Mucosa of descending colon (tissue), 3 donors: ENCODE data around the gene ATP2A1. TPM values are rescaled to one million over a fixed set of nuclear protein-coding genes. Genes with fewer than 3 reads are reported as not detected.

Experiments used
- ATAC-seq: fragments of 200-7000 bp; cut with Tn5 transposase; one replicate; pipeline ENCODE4 v1.9.1; 2020; ENCODE audit warnings: mild to moderate bottlenecking, moderate library complexity
- DNase-seq, 3 donors: peaks; one replicate each; pipeline ENCODE4 v3.0.0-alpha.2; 2020
- H3K36me3 ChIP-seq: fragments of 200-600 bp; one replicate; pipeline ENCODE4 v1.8.0; 2021; ENCODE audit warnings: low read depth, mild to moderate bottlenecking
- H3K4me1 ChIP-seq: fragments of 200-600 bp; one replicate; pipeline ENCODE4 v1.8.0; 2021; ENCODE audit warnings: low read depth, mild to moderate bottlenecking
- H3K4me3 ChIP-seq: fragments of 200-600 bp; one replicate; pipeline ENCODE4 v1.8.0; 2021; ENCODE audit warnings: mild to moderate bottlenecking
- H3K9me3 ChIP-seq: fragments of 200-600 bp; one replicate; pipeline ENCODE4 v1.8.0; 2021; ENCODE audit warnings: mild to moderate bottlenecking
- intact Hi-C, 2 donors: fragments of 100-400 bp; cut with DNase I in 1 of 2; cut with micrococcal nuclease in 1 of 2; formaldehyde crosslinking; loops; one replicate each; pipeline versions ENCODE4 v1.11.0 to v1.11.1; 2022; cut with DNase I, micrococcal nuclease
- total RNA-seq, 3 donors: library from RNA; stranded (reverse); fragmentation: NEBNext Ultra II Directional in 2 of 3; extraction: Animal tissue kit (Norgen Biotek cat#: 25700) in 2 of 3; gene quantifications; one replicate each; pipeline versions ENCODE4 v1.2.1 to v1.2.4, GENCODE V29; 2021 to 2023
- TF ChIP-seq, protein P1 (sequence below): fragments of 200-600 bp; IDR thresholded peaks from one replicate; pipeline ENCODE4 v1.8.0; 2022; ENCODE audit warnings: antibody characterized with exemption, mild to moderate bottlenecking
- donor health status: DM: no; HTN: no; CAD: no; lungs with moderate emphysema.
- donor health status: DM: no; HTN: no; CAD: no.
- donor health status: DM: no; HTN: yes; CAD: no.

The ATP2A1 gene
- total RNA-seq, 3 donors from 2014 or later, result 0.96 to 1.7 (median 1.6) TPM

DNA sequence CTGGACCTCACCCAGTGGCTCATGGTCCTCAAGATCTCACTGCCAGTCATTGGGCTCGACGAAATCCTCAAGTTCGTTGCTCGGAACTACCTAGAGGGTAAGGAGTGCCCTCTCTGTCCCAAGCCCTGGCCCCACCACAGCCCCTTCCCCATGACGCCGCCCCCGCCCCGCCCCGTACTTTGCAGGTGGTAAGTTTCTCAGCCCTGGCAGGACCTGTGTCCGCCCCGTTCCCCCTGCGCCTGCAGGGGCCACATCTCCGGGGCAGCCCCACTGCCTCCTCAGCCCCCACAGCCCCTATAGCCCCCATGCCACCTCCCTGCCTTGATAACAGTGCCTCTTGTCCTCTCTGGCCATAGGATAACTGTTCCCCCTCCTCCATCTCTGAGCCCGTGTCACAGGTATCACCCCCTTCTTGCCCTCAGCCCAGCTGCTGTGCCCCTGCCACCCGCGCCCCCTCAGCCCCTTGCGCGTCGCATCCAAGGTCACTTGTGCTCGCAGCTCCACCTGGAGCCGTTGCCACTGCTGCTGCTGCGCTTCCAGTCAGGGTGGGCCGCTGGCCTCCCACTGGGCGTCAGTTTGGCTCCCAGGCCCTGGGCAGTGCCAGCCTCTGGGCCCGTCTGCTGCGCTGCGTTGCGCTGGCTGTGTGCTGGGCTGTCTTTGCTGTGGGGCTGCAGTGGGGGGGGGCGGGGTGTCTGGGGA is 25.2 kb downstream of the ATP2A1 start:
- Histone ChIP-seq H3K36me3 (no peaks in the 10 kb centered on the region), H3K4me1 (no peaks in the 10 kb centered on the region), H3K4me3 (no peak overlapping the region), H3K9me3 (no peaks in the 10 kb centered on the region)
- no peak for DNase-seq
- TF ChIP-seq, protein P1, sequence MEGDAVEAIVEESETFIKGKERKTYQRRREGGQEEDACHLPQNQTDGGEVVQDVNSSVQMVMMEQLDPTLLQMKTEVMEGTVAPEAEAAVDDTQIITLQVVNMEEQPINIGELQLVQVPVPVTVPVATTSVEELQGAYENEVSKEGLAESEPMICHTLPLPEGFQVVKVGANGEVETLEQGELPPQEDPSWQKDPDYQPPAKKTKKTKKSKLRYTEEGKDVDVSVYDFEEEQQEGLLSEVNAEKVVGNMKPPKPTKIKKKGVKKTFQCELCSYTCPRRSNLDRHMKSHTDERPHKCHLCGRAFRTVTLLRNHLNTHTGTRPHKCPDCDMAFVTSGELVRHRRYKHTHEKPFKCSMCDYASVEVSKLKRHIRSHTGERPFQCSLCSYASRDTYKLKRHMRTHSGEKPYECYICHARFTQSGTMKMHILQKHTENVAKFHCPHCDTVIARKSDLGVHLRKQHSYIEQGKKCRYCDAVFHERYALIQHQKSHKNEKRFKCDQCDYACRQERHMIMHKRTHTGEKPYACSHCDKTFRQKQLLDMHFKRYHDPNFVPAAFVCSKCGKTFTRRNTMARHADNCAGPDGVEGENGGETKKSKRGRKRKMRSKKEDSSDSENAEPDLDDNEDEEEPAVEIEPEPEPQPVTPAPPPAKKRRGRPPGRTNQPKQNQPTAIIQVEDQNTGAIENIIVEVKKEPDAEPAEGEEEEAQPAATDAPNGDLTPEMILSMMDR, result no peak
- peak; percentile 8 for ATAC-seq
- intact Hi-C loops, result no loop called here

- ATAC-seq (no peak), DNase-seq (no peak)
- H3K4me1 ChIP-seq, result no peaks in the 10 kb centered on the region
- no peaks in the 10 kb centered on the region for H3K36me3 ChIP-seq
- intact Hi-C loops, result no loop called here
- no peak overlapping the region for H3K4me3 ChIP-seq
- no peaks in the 10 kb centered on the region for H3K9me3 ChIP-seq
- TF ChIP-seq, protein P1, result no peak
These were observed 26.1 kb downstream of the ATP2A1 start for GRCh38 chr16:28904363-28904762.

- ATAC-seq, result no peak
- Histone ChIP-seq H3K36me3 (no peaks in the 10 kb centered on the region), H3K4me3 (no peak overlapping the region), H3K9me3 (no peaks in the 10 kb centered on the region), H3K4me1 (no peaks in the 10 kb centered on the region)
- TF ChIP-seq, protein P1, result no peak
- intact Hi-C loops, result no loop called here
- DNase-seq, result no peak
These were observed 26.5 kb downstream of the ATP2A1 start for GRCh38 chr16:28904828-28905227.

DNA sequence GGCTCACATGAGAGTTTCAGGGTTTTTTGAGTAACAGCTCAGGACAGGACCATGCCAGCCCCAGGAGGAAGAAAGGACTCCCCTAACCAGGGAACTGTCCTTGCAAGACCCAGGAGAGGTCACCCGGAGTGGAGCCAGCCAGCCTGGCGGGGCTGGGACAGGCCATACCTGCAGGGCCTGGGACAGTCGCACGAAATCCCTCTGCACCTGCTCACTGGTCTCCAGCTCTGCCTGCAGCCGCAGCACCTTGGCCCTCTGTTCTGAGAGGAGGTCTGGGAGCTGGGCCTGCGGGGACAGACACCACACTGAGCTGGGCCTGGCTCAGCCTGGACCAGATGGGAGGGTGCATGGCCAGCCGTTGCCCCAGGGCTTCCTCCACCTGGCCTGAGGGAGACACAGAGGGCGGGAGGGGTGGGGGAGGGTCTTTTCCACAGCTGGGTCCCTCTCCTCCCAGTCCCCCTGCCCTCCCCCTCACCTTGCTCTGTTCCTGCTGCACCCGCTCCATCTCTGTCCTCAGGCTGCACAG is 27.0 kb downstream of the ATP2A1 start:
- Histone ChIP-seq H3K36me3 (no peaks in the 10 kb centered on the region), H3K9me3 (no peaks in the 10 kb centered on the region), H3K4me3 (no peak overlapping the region), H3K4me1 (no peaks in the 10 kb centered on the region)
- intact Hi-C loops, result no loop called here
- TF ChIP-seq, protein P1, result no peak
- ATAC-seq (no peak), DNase-seq (no peak)

DNA sequence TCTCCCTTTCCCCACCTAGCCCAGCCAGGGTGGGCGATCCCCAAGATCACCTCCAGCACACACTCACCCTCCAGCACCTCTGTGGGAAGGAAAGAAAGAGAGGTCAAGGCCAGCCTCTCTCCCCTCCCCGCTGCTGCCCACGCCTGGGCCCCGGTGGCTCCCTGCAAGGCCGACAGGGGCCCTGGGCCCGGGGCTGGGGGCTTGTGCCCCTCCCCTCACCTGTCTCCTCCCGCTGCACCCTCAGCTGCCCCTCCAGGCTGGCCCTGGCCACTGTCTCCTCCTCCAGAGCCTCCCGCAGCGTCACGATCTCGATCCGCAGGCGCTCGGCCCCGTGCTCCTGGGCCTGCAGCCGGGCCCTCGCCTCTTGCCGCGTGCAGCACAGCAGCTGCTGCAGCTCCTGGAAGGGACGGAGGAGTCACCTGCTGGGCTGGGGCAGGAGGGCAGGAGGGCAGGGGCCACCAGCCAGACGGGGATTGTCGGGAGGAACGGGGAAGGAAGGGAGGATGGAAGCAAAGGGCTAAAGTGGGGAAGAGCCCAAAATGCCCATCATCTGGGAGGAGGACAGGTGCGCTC is 27.6 kb downstream of the ATP2A1 start:
- intact Hi-C loops, result no loop called here
- DNase-seq (no peak), ATAC-seq (no peak)
- TF ChIP-seq, protein P1, result no peak
- Histone ChIP-seq H3K9me3 (no peaks in the 10 kb centered on the region), H3K4me3 (no peak overlapping the region), H3K36me3 (no peaks in the 10 kb centered on the region), H3K4me1 (peaks cover 4% of the 10 kb centered on the region)
